KMS-11 (cell line): ENCODE results near the gene RBM24.

ENCODE experiments used
- H2AFZ ChIP-seq: fragments of 200-600 bp; sonication (generic); 2 replicates; pipeline ENCODE4 v1.6.1; 2016; ENCODE audit warnings: antibody characterized with exemption, mixed run types, low read depth
- H3K27ac ChIP-seq: fragments of 200-600 bp; sonication (generic); 2 replicates; pipeline ENCODE4 v1.6.1; 2016; ENCODE audit warnings: mild to moderate bottlenecking, mixed run types
- H3K27me3 ChIP-seq: fragments of 200-600 bp; sonication (generic); 2 replicates; pipeline ENCODE4 v1.6.1; 2017; ENCODE audit warnings: mild to moderate bottlenecking, low read depth, mixed run types, moderate library complexity; ENCODE audit not compliant: insufficient read depth
- H3K36me3 ChIP-seq: fragments of 200-600 bp; sonication (generic); 2 replicates; pipeline ENCODE4 v1.6.1; 2017; ENCODE audit warnings: mild to moderate bottlenecking, mixed run types; ENCODE audit not compliant: insufficient read depth
- H3K4me1 ChIP-seq: fragments of 200-600 bp; sonication (generic); 2 replicates; pipeline ENCODE4 v1.6.1; 2016; ENCODE audit warnings: mild to moderate bottlenecking, low read depth, mixed run types; ENCODE audit not compliant: poor library complexity, severe bottlenecking
- H3K4me2 ChIP-seq: fragments of 200-600 bp; sonication (generic); 2 replicates; pipeline ENCODE4 v1.7.0; 2016; ENCODE audit warnings: mild to moderate bottlenecking, mixed run types
- H3K4me3 ChIP-seq: fragments of 200-600 bp; sonication (generic); IDR thresholded peaks from 2 replicates; pipeline ENCODE4 v1.6.1; 2017; ENCODE audit warnings: low read depth, low read length, mixed read lengths; ENCODE audit not compliant: insufficient read depth
- H3K79me2 ChIP-seq: fragments of 200-600 bp; sonication (generic); 2 replicates; pipeline ENCODE4 v1.6.1; 2016; ENCODE audit warnings: low read depth, mixed run types; ENCODE audit not compliant: insufficient read depth
- H3K9ac ChIP-seq: fragments of 200-600 bp; sonication (generic); 2 replicates; pipeline ENCODE4 v1.6.1; 2016; ENCODE audit warnings: mild to moderate bottlenecking, mixed run types
- H4K20me1 ChIP-seq: fragments of 200-600 bp; sonication (generic); 2 replicates; pipeline ENCODE4 v1.6.1; 2016; ENCODE audit warnings: mild to moderate bottlenecking, mixed run types; ENCODE audit not compliant: insufficient read depth
- TF ChIP-seq, protein P1 (sequence below): fragments of 200-600 bp; sonication (generic); conservative IDR thresholded peaks from 2 replicates; pipeline ENCODE4 v1.6.1; 2017; ENCODE audit warnings: low read depth, mild to moderate bottlenecking, antibody characterized with exemption, low read length, moderate library complexity, mixed read lengths

RBM24 gene

GRCh38 chr6:17258749-17259148 is 22.4 kb upstream of the RBM24 start:
- Histone ChIP-seq H3K27ac (no peak overlapping the region), H3K9ac (no peak overlapping the region), H4K20me1 (no peaks in the 10 kb centered on the region), H3K4me3 (no peak overlapping the region), H3K4me2 (no peak overlapping the region), H3K36me3 (no peaks in the 10 kb centered on the region), H3K79me2 (no peaks in the 10 kb centered on the region), H2AFZ (no peak overlapping the region), H3K4me1 (no peaks in the 10 kb centered on the region), H3K27me3 (no peaks in the 10 kb centered on the region)
- TF ChIP-seq, protein P1, sequence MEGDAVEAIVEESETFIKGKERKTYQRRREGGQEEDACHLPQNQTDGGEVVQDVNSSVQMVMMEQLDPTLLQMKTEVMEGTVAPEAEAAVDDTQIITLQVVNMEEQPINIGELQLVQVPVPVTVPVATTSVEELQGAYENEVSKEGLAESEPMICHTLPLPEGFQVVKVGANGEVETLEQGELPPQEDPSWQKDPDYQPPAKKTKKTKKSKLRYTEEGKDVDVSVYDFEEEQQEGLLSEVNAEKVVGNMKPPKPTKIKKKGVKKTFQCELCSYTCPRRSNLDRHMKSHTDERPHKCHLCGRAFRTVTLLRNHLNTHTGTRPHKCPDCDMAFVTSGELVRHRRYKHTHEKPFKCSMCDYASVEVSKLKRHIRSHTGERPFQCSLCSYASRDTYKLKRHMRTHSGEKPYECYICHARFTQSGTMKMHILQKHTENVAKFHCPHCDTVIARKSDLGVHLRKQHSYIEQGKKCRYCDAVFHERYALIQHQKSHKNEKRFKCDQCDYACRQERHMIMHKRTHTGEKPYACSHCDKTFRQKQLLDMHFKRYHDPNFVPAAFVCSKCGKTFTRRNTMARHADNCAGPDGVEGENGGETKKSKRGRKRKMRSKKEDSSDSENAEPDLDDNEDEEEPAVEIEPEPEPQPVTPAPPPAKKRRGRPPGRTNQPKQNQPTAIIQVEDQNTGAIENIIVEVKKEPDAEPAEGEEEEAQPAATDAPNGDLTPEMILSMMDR: no peak

- Histone ChIP-seq H4K20me1 (no peaks in the 10 kb centered on the region), H3K4me3 (no peak overlapping the region), H3K36me3 (no peaks in the 10 kb centered on the region), H2AFZ (no peak overlapping the region), H3K27ac (no peak overlapping the region), H3K27me3 (no peaks in the 10 kb centered on the region), H3K9ac (no peak overlapping the region), H3K4me1 (no peaks in the 10 kb centered on the region), H3K79me2 (no peaks in the 10 kb centered on the region), H3K4me2 (no peak overlapping the region)
- TF ChIP-seq, protein P1: no peak
These were observed 15.6 kb upstream of the RBM24 start for GRCh38 chr6:17265570-17265969.

DNA sequence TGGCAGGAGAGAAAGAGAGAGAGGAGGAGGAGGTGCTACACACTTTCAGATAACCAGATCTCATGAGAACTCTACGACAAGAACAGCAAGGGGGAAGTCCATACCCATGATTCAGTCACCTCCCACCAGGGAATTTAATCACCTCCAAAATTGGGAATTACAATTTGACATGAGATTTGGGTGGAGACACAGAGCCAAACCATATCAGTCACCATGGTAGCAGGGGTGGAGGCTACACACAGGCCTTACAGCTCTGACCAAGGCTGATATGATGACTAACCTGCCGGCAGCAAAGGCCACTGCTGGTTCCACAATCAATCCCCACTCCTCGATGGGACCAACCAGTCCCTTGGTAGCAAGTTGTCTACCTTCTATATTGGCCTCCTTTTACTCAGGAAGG is 13.6 kb upstream of the RBM24 start:
- Histone ChIP-seq H3K27me3 (no peaks in the 10 kb centered on the region), H3K79me2 (no peaks in the 10 kb centered on the region), H4K20me1 (no peaks in the 10 kb centered on the region), H3K4me2 (no peak overlapping the region), H3K36me3 (no peaks in the 10 kb centered on the region), H3K9ac (no peak overlapping the region), H3K4me1 (no peaks in the 10 kb centered on the region), H3K27ac (no peak overlapping the region), H3K4me3 (no peak overlapping the region), H2AFZ (no peak overlapping the region)
- TF ChIP-seq, protein P1: no peak

- Histone ChIP-seq H3K36me3 (no peaks in the 10 kb centered on the region), H4K20me1 (no peaks in the 10 kb centered on the region), H3K4me3 (no peak overlapping the region), H3K79me2 (no peaks in the 10 kb centered on the region), H2AFZ (no peak overlapping the region), H3K4me2 (no peak overlapping the region), H3K9ac (no peak overlapping the region), H3K27me3 (no peaks in the 10 kb centered on the region), H3K4me1 (no peaks in the 10 kb centered on the region), H3K27ac (no peak overlapping the region)
- TF ChIP-seq, protein P1: no peak
These were observed 13.0 kb upstream of the RBM24 start for GRCh38 chr6:17268114-17268513.
